HEK293 (cell line): Measurements from ENCODE around the gene GLIS1.

ENCODE experiments used
- SETDB1 ChIP-seq: IDR thresholded peaks from one replicate; pipeline ENCODE4 v1.6.1; 2017; ENCODE audit warnings: mild to moderate bottlenecking, low read length, moderate library complexity, mixed read lengths; ENCODE audit not compliant: insufficient read length
- ZBTB8A ChIP-seq: fragments of 450-650 bp; formaldehyde crosslinking; IDR thresholded peaks from 2 replicates; pipeline ENCODE4 v1.5.1; 2016; ENCODE audit warnings: missing biosample characterization, missing genetic modification characterization
- ZNF10 ChIP-seq: fragments of 450-650 bp; formaldehyde crosslinking; IDR thresholded peaks from 2 replicates; pipeline ENCODE4 v1.5.1; 2017; ENCODE audit warnings: missing biosample characterization, missing genetic modification characterization
- ZNF223 ChIP-seq: fragments of 450-650 bp; formaldehyde crosslinking; IDR thresholded peaks from 2 replicates; pipeline ENCODE4 v1.5.1; 2016; ENCODE audit warnings: missing biosample characterization, missing genetic modification characterization
- ZNF747 ChIP-seq: fragments of 450-650 bp; formaldehyde crosslinking; IDR thresholded peaks from 2 replicates; pipeline ENCODE4 v1.5.1; 2016; ENCODE audit warnings: missing biosample characterization, missing genetic modification characterization
- ZSCAN16 ChIP-seq: fragments of 450-650 bp; formaldehyde crosslinking; IDR thresholded peaks from 2 replicates; pipeline ENCODE4 v1.5.1; 2016; ENCODE audit warnings: missing biosample characterization, missing genetic modification characterization
- TF ChIP-seq, protein P1 (sequence below): fragments of 450-650 bp; formaldehyde crosslinking; IDR thresholded peaks from 2 replicates; pipeline ENCODE4 v1.5.1; 2016; ENCODE audit warnings: missing biosample characterization, missing genetic modification characterization
- TF ChIP-seq, protein P2 (sequence below): fragments of 450-650 bp; formaldehyde crosslinking; conservative IDR thresholded peaks from 2 replicates; pipeline ENCODE4 v1.5.1; 2016; ENCODE audit warnings: low read depth, missing biosample characterization, missing genetic modification characterization
- TF ChIP-seq, protein P3 (sequence below): fragments of 450-650 bp; formaldehyde crosslinking; IDR thresholded peaks from 2 replicates; pipeline ENCODE4 v1.5.1; 2016; ENCODE audit warnings: missing biosample characterization, missing genetic modification characterization, low read depth

DNA sequence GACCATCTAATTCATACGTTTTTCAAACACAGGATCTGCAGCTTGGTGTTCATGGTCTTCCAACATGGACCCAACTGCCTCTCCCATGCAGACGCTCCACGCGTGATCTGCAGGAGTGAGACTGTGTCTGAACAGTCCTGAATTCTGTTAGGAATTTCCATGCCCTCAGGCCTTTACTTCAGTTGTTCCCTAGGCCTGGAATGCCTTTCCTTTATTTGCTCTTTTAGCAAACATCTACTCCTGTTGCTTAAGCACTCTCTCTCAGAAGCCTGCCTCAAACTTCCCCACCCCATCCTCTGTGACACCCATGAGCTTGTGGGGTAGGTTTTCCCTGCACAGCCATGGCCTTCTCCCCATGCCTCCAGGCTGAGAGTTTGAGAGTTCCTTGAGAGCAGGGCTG, 206.1 kb downstream of the GLIS1 start:
- TF ChIP-seq, protein P1, sequence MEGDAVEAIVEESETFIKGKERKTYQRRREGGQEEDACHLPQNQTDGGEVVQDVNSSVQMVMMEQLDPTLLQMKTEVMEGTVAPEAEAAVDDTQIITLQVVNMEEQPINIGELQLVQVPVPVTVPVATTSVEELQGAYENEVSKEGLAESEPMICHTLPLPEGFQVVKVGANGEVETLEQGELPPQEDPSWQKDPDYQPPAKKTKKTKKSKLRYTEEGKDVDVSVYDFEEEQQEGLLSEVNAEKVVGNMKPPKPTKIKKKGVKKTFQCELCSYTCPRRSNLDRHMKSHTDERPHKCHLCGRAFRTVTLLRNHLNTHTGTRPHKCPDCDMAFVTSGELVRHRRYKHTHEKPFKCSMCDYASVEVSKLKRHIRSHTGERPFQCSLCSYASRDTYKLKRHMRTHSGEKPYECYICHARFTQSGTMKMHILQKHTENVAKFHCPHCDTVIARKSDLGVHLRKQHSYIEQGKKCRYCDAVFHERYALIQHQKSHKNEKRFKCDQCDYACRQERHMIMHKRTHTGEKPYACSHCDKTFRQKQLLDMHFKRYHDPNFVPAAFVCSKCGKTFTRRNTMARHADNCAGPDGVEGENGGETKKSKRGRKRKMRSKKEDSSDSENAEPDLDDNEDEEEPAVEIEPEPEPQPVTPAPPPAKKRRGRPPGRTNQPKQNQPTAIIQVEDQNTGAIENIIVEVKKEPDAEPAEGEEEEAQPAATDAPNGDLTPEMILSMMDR (tag by site-specific recombination), result no peak
- TF ChIP-seq ZNF223 (no peak), SETDB1 (no peak), ZSCAN16 (tag by site-specific recombination) (no peak), ZNF10 (tag by site-specific recombination) (no peak), ZNF747 (tag by site-specific recombination) (no peak), ZBTB8A (tag by site-specific recombination) (no peak)
- TF ChIP-seq, protein P2, sequence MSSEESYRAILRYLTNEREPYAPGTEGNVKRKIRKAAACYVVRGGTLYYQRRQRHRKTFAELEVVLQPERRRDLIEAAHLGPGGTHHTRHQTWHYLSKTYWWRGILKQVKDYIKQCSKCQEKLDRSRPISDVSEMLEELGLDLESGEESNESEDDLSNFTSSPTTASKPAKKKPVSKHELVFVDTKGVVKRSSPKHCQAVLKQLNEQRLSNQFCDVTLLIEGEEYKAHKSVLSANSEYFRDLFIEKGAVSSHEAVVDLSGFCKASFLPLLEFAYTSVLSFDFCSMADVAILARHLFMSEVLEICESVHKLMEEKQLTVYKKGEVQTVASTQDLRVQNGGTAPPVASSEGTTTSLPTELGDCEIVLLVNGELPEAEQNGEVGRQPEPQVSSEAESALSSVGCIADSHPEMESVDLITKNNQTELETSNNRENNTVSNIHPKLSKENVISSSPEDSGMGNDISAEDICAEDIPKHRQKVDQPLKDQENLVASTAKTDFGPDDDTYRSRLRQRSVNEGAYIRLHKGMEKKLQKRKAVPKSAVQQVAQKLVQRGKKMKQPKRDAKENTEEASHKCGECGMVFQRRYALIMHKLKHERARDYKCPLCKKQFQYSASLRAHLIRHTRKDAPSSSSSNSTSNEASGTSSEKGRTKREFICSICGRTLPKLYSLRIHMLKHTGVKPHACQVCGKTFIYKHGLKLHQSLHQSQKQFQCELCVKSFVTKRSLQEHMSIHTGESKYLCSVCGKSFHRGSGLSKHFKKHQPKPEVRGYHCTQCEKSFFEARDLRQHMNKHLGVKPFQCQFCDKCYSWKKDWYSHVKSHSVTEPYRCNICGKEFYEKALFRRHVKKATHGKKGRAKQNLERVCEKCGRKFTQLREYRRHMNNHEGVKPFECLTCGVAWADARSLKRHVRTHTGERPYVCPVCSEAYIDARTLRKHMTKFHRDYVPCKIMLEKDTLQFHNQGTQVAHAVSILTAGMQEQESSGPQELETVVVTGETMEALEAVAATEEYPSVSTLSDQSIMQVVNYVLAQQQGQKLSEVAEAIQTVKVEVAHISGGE (tag by site-specific recombination), result no peak
- TF ChIP-seq, protein P3, sequence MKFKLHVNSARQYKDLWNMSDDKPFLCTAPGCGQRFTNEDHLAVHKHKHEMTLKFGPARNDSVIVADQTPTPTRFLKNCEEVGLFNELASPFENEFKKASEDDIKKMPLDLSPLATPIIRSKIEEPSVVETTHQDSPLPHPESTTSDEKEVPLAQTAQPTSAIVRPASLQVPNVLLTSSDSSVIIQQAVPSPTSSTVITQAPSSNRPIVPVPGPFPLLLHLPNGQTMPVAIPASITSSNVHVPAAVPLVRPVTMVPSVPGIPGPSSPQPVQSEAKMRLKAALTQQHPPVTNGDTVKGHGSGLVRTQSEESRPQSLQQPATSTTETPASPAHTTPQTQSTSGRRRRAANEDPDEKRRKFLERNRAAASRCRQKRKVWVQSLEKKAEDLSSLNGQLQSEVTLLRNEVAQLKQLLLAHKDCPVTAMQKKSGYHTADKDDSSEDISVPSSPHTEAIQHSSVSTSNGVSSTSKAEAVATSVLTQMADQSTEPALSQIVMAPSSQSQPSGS (tag by site-specific recombination), result no peak
